Measurements from ENCODE around the gene PTPRA. TPM values are rescaled to one million over a fixed set of nuclear protein-coding genes. Genes with fewer than 3 reads are reported as not detected.

The PTPRA gene
- total and polyA plus RNA-seq, 2 of the 13 experiments (the other 11 are each of a cell fraction or from before 2014, with no cell fraction given): 47.2 to 127 TPM

DNA sequence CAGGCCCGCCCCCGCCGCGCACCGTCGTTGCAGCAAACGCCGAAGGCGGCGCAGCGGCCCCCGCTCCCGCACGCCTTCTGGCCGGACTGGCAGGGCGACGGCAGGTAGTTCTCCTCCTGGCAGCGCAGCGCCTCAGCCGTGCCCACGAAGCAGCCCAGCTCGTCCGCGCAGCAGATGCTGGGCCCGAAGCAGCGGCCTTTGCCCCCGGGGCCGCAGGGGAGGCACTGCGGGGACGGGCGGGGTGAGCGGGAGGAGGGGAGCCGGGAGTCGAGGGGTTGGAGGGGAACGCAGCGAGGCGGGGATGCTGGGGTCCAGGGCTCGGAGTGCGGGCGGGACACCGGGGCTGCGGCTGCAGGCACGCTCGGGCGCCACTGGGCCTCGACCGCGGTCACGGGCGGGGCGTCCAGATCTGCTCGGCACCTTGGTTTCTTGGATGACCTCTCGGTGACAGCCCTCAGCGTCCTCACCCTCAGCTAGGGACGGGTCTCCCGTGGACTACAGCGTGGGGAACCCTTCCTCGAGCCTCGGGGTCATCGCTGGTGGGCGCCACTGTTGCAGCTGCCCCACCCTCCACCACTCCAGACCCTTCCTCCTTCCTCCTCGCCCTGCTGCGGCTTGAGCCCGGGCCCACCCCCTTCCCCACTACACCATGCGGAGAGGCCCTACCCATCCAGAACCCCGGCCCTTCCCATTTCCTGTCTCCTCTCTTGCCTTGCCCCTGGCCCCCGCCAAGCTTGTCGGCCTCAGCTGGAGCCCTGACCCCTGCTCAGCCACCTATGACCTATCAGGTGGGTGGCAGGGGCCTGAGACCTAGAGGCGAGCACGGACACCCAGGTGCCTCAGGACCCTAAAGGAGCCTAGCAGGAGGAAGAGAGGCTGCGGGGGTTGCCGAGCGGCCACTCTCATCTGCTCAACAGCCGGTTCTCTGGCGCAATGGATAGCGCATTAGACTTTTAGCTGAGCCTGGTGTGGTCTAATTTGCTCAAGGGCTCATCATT is 210.0 kb downstream of the PTPRA start (continued):
- TF ChIP-seq, protein P1, sequence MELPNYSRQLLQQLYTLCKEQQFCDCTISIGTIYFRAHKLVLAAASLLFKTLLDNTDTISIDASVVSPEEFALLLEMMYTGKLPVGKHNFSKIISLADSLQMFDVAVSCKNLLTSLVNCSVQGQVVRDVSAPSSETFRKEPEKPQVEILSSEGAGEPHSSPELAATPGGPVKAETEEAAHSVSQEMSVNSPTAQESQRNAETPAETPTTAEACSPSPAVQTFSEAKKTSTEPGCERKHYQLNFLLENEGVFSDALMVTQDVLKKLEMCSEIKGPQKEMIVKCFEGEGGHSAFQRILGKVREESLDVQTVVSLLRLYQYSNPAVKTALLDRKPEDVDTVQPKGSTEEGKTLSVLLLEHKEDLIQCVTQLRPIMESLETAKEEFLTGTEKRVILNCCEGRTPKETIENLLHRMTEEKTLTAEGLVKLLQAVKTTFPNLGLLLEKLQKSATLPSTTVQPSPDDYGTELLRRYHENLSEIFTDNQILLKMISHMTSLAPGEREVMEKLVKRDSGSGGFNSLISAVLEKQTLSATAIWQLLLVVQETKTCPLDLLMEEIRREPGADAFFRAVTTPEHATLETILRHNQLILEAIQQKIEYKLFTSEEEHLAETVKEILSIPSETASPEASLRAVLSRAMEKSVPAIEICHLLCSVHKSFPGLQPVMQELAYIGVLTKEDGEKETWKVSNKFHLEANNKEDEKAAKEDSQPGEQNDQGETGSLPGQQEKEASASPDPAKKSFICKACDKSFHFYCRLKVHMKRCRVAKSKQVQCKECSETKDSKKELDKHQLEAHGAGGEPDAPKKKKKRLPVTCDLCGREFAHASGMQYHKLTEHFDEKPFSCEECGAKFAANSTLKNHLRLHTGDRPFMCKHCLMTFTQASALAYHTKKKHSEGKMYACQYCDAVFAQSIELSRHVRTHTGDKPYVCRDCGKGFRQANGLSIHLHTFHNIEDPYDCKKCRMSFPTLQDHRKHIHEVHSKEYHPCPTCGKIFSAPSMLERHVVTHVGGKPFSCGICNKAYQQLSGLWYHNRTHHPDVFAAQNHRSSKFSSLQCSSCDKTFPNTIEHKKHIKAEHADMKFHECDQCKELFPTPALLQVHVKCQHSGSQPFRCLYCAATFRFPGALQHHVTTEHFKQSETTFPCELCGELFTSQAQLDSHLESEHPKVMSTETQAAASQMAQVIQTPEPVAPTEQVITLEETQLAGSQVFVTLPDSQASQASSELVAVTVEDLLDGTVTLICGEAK (IDR thresholded peaks at IDR 0.05): no peak
- TF ChIP-seq, protein P1 (CRISPR knock-in tag; IDR thresholded peaks at IDR 0.05): peak; percentile 26; the same call in 1 of the 2 replicates
- TF ChIP-seq WIZ (CRISPR knock-in tag; IDR thresholded peaks at IDR 0.05): peak; percentile 22; the same call in 1 of the 2 replicates
- TF ChIP-seq ZNF709 (CRISPR knock-in tag; IDR thresholded peaks at IDR 0.05): no peak
- TF ChIP-seq ZFP90 (CRISPR knock-in tag; IDR thresholded peaks at IDR 0.05; ENCODE audit: borderline replicate concordance): no peak
- TF ChIP-seq FIP1L1 (IDR thresholded peaks at IDR 0.05; ENCODE audit: borderline replicate concordance, insufficient read depth, low read depth, low read length): no peak
- TF ChIP-seq PRPF4 (IDR thresholded peaks at IDR 0.05; ENCODE audit: low read depth, low read length, poor library complexity, severe bottlenecking): no peak
- no peak for TF ChIP-seq RELA (CRISPR knock-in tag; IDR thresholded peaks at IDR 0.05)
- no peak for TF ChIP-seq CREB1 (IDR thresholded peaks at IDR 0.05)
- no peak for TF ChIP-seq CREB1 (CRISPR knock-in tag; IDR thresholded peaks at IDR 0.05)
- TF ChIP-seq, protein P2, sequence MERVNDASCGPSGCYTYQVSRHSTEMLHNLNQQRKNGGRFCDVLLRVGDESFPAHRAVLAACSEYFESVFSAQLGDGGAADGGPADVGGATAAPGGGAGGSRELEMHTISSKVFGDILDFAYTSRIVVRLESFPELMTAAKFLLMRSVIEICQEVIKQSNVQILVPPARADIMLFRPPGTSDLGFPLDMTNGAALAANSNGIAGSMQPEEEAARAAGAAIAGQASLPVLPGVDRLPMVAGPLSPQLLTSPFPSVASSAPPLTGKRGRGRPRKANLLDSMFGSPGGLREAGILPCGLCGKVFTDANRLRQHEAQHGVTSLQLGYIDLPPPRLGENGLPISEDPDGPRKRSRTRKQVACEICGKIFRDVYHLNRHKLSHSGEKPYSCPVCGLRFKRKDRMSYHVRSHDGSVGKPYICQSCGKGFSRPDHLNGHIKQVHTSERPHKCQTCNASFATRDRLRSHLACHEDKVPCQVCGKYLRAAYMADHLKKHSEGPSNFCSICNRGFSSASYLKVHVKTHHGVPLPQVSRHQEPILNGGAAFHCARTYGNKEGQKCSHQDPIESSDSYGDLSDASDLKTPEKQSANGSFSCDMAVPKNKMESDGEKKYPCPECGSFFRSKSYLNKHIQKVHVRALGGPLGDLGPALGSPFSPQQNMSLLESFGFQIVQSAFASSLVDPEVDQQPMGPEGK (CRISPR knock-in tag; IDR thresholded peaks at IDR 0.05): peak; percentile 35
- TF ChIP-seq ARID2 (CRISPR knock-in tag; IDR thresholded peaks at IDR 0.05; ENCODE audit: borderline replicate concordance): no peak
- peak; percentile 41 for TF ChIP-seq HNRNPLL (IDR thresholded peaks at IDR 0.05; ENCODE audit: low read depth, low read length, poor library complexity, severe bottlenecking)
- TF ChIP-seq MAZ (IDR thresholded peaks at IDR 0.05; ENCODE audit: borderline replicate concordance, low read depth, low read length): no peak; the same call in 1 of the 2 replicates
- TF ChIP-seq MAZ (CRISPR knock-in tag; IDR thresholded peaks at IDR 0.05; ENCODE audit: low read depth): peak; percentile 53; the same call in 1 of the 2 replicates
- no peak for TF ChIP-seq YEATS2 (CRISPR knock-in tag; IDR thresholded peaks at IDR 0.05; ENCODE audit: borderline replicate concordance)
- TF ChIP-seq PHF20 (CRISPR knock-in tag; IDR thresholded peaks at IDR 0.05): no peak
- peak; percentile 47; the same call in 1 of the 2 replicates for TF ChIP-seq YEATS4 (CRISPR knock-in tag; IDR thresholded peaks at IDR 0.05; ENCODE audit: borderline replicate concordance)
